ENCODE measurements around the gene NOSTRIN. TPM values are rescaled to one million over a fixed set of nuclear protein-coding genes. Genes with fewer than 3 reads are reported as not detected.

Gene NOSTRIN
- polyA plus RNA-seq, 3 donors, result not detected

DNA sequence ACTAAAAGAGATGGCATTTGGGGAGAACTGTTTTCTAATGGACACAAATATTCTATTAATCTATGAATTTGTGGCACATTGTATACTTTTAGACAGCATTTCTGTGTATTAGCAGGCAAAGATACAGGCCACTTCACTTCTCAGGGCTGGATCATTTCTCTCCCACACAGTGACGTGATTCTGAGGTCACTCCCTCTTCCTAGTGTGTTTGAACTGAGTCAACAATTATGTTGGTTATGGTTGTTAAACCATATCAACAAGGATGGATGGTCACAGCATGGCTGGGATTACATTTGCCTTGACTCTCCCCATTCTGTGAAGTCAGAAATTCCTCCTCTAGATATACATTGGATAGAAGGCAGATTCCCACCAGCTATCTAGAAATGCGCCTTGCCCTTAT is 11.6 kb downstream of the NOSTRIN start:
- no peak overlapping the region for H3K4me2 ChIP-seq (replicated peaks; ENCODE audit: extremely low read depth, low read length, poor library complexity, severe bottlenecking)
- H3K27me3 ChIP-seq (ENCODE audit: control insufficient read depth in 2 of 2, insufficient read depth in 2 of 2, low read length in 2 of 2), result no peaks in the 10 kb centered on the region
- H3K9me3 ChIP-seq (replicated peaks in 1 of 2; ENCODE audit: control insufficient read depth in 1 of 2, insufficient read depth in 1 of 2, low read length in 2 of 2), result no peaks in the 10 kb centered on the region
- Mint-ChIP-seq H3K36me3 (no peaks in the 10 kb centered on the region), H3K9me3 (no peaks in the 10 kb centered on the region), H3K27ac (no peak overlapping the region), H3K27me3 (ENCODE audit: low read depth in 3 of 3) (no peaks in the 10 kb centered on the region), H3K4me1 (no peaks in the 10 kb centered on the region), H3K4me3 (no peak overlapping the region)
- no peaks in the 10 kb centered on the region for H3K79me2 ChIP-seq (ENCODE audit: insufficient read depth, low read length)
- no peak for DNase-seq
- H3K36me3 ChIP-seq (replicated peaks in 1 of 2; ENCODE audit: control insufficient read depth in 1 of 2, insufficient read depth in 2 of 2, low read length in 2 of 2), result no peaks in the 10 kb centered on the region
- H2AFZ ChIP-seq (ENCODE audit: insufficient read depth, low read depth, low read length, poor library complexity, severe bottlenecking), result no peak overlapping the region
- intact Hi-C loops (cut with micrococcal nuclease), result no loop called here
- H4K20me1 ChIP-seq (ENCODE audit: insufficient read depth, low read length), result no peaks in the 10 kb centered on the region
- no peak overlapping the region for H3K27ac ChIP-seq (ENCODE audit: low read depth in 1 of 2, low read length in 2 of 2)
- no peak overlapping the region for H3K9ac ChIP-seq (ENCODE audit: insufficient read depth, low read length, poor library complexity, severe bottlenecking)
- whole genome bisulfite sequencing (ENCODE audit: insufficient coverage), result no CpG with 5 or more reads among the region's 2 CpGs
- TF ChIP-seq, protein P1, sequence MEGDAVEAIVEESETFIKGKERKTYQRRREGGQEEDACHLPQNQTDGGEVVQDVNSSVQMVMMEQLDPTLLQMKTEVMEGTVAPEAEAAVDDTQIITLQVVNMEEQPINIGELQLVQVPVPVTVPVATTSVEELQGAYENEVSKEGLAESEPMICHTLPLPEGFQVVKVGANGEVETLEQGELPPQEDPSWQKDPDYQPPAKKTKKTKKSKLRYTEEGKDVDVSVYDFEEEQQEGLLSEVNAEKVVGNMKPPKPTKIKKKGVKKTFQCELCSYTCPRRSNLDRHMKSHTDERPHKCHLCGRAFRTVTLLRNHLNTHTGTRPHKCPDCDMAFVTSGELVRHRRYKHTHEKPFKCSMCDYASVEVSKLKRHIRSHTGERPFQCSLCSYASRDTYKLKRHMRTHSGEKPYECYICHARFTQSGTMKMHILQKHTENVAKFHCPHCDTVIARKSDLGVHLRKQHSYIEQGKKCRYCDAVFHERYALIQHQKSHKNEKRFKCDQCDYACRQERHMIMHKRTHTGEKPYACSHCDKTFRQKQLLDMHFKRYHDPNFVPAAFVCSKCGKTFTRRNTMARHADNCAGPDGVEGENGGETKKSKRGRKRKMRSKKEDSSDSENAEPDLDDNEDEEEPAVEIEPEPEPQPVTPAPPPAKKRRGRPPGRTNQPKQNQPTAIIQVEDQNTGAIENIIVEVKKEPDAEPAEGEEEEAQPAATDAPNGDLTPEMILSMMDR (IDR thresholded peaks at IDR 0.05), result no peak
- H3K4me3 ChIP-seq (replicated peaks in 1 of 3; ENCODE audit: low read depth in 2 of 3, low read length in 3 of 3), result no peak overlapping the region
- no peaks in the 10 kb centered on the region for H3K4me1 ChIP-seq (ENCODE audit: control insufficient read depth in 1 of 2, insufficient read depth in 2 of 2, low read length in 2 of 2)

DNA sequence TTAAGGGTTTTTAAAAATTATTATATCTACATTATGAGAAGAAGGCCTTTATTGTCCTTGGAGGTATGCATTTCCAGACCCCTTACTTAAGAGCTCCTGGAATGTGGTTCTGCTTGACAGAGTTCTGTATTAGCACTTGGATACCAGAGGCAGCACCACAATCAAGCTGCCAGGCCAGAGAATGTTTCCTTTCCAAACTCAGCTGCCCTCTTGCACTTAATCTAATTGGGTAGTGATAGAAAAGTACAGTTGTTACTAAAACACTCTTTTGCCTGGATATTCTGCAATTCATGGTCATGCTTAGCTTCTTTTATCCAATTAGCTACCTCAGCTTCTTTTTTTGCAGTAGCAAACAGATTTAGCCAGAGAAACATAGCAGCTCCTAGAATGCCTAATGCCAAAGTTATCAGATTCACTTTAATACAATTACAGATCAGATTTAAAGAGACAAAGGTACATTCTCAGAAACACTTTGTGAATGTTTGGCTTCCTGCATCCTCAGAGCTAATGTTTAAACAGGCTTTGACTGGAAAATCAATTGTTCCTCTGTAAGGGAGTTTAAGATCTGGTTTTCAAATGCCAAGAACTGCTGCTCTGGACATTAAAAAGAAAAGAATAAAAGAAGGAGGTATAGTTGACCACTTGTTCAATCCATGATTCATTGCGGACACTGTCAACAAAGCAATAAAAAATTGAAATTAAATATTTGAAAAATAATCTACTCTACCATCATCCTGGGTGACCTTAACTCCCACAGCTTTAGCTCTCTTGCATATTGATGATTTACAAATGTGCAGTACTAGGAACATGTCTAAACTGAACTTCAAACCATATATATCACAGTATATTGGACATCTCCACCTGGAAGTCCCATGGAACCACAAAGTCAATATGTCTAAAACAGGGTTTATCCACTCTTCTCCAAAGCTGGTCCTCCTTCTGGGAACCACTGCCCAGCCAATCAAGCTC is 12.8 kb downstream of the NOSTRIN start:
- H3K27me3 ChIP-seq (ENCODE audit: control insufficient read depth in 2 of 2, insufficient read depth in 2 of 2, low read length in 2 of 2), result no peaks in the 10 kb centered on the region
- no CpG with 5 or more reads among the region's 1 CpG for WGBS (ENCODE audit: insufficient coverage)
- H3K27ac ChIP-seq (ENCODE audit: low read depth in 1 of 2, low read length in 2 of 2), result no peak overlapping the region
- no peak overlapping the region for H3K4me3 Mint-ChIP-seq
- H3K4me3 ChIP-seq (replicated peaks in 1 of 3; ENCODE audit: low read depth in 2 of 3, low read length in 3 of 3), result no peak overlapping the region
- H3K27ac Mint-ChIP-seq, result no peak overlapping the region
- H3K27me3 Mint-ChIP-seq (ENCODE audit: low read depth in 3 of 3), result no peaks in the 10 kb centered on the region
- no peaks in the 10 kb centered on the region for H3K9me3 ChIP-seq (replicated peaks in 1 of 2; ENCODE audit: control insufficient read depth in 1 of 2, insufficient read depth in 1 of 2, low read length in 2 of 2)
- H2AFZ ChIP-seq (ENCODE audit: insufficient read depth, low read depth, low read length, poor library complexity, severe bottlenecking), result no peak overlapping the region
- no peak overlapping the region for H3K9ac ChIP-seq (ENCODE audit: insufficient read depth, low read length, poor library complexity, severe bottlenecking)
- intact Hi-C loops (cut with micrococcal nuclease), result no loop called here
- H3K4me1 ChIP-seq (ENCODE audit: control insufficient read depth in 1 of 2, insufficient read depth in 2 of 2, low read length in 2 of 2), result no peaks in the 10 kb centered on the region
- H3K36me3 Mint-ChIP-seq, result no peaks in the 10 kb centered on the region
- H4K20me1 ChIP-seq (ENCODE audit: insufficient read depth, low read length), result no peaks in the 10 kb centered on the region
- H3K36me3 ChIP-seq (replicated peaks in 1 of 2; ENCODE audit: control insufficient read depth in 1 of 2, insufficient read depth in 2 of 2, low read length in 2 of 2), result no peaks in the 10 kb centered on the region
- peaks cover 0 to 2% (median 0%) of the 10 kb centered on the region in 7 donors for H3K9me3 Mint-ChIP-seq
- no peak for DNase-seq
- TF ChIP-seq, protein P1 (IDR thresholded peaks at IDR 0.05), result no peak
- no peaks in the 10 kb centered on the region for H3K79me2 ChIP-seq (ENCODE audit: insufficient read depth, low read length)
- H3K4me2 ChIP-seq (replicated peaks; ENCODE audit: extremely low read depth, low read length, poor library complexity, severe bottlenecking), result no peak overlapping the region
- H3K4me1 Mint-ChIP-seq, result no peaks in the 10 kb centered on the region
